ENCODE results near the gene OR6M1. TPM values are rescaled to one million over a fixed set of nuclear protein-coding genes. Genes with fewer than 3 reads are reported as not detected.

The OR6M1 gene
- total RNA-seq, 4 donors from 2014 or later = not detected

DNA sequence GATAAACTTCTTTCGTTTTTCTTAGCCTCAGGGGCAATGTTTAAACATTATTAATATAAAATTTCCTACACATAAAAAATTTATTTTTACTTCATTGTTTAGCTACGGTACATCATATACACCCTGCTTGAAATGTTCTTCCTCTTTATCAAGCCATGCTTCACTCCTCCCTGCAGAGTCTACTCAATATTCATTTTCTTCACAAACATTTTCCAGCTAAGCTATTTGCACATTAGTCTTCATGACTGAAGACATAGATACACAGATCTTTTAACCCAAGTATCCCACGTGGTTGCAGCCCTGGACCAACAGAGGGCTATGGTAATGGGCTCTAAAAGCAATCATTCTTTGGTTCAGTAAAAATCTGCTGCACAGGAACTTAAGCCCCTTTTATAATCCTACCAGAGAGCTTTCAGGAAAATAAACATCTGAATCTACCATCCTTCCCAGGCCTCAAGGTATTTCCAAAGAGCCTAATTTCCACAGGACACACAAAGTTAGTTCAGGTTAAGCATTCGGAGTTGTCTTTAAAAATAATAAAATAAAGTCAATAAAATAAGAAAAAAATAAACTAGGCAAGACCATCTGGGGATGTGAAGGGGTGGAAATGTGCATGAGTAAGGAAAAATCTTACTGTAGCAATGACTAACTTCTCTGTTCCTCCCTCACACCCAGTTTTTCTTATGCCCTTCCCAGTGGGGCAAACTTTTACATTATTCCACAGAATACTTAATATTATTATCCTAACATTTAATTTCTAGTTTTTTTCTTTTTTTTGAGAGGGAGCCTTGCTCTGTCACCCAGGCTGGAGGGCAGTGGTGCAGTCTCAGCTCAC is 30.2 kb downstream of the OR6M1 start:
- Histone ChIP-seq H3K4me3 (no peak overlapping the region), H3K4me1 (no peaks in the 10 kb centered on the region), H3K27ac (no peak overlapping the region), H3K9me3 (no peaks in the 10 kb centered on the region), H3K36me3 (no peaks in the 10 kb centered on the region), H3K27me3 (no peaks in the 10 kb centered on the region)
- TF ChIP-seq EP300 (IDR thresholded peaks at IDR 0.05) = no peak
- TF ChIP-seq, protein P1, sequence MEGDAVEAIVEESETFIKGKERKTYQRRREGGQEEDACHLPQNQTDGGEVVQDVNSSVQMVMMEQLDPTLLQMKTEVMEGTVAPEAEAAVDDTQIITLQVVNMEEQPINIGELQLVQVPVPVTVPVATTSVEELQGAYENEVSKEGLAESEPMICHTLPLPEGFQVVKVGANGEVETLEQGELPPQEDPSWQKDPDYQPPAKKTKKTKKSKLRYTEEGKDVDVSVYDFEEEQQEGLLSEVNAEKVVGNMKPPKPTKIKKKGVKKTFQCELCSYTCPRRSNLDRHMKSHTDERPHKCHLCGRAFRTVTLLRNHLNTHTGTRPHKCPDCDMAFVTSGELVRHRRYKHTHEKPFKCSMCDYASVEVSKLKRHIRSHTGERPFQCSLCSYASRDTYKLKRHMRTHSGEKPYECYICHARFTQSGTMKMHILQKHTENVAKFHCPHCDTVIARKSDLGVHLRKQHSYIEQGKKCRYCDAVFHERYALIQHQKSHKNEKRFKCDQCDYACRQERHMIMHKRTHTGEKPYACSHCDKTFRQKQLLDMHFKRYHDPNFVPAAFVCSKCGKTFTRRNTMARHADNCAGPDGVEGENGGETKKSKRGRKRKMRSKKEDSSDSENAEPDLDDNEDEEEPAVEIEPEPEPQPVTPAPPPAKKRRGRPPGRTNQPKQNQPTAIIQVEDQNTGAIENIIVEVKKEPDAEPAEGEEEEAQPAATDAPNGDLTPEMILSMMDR (IDR thresholded peaks at IDR 0.05) = no peak
- WGBS = 35% methylated on average over 4 of the region's 4 CpGs
- no peak for DNase-seq (ENCODE audit: low spot score in 2 of 2)

DNA sequence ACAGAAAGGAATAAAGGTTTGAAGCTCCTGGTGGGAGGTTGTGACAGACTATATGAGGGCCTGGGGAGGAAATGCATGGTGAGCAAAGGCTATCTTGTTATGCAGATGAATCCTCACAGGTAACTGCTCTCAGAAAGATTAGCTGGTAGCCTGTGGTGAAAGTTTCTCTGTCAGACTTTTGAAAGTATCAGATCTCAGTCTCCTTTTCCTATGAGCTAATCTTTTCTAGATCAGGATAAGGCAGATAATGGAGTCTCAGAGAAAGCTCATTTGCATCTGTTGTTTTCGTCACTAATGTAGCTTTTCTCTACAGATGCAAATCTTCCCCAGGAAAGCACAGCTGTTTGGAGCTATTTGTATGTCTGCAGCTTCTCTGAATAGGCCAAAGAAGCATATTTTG is 30.9 kb downstream of the OR6M1 start:
- WGBS = 62% methylated on average over 1 of the region's 1 CpG
- TF ChIP-seq POLR2A (IDR thresholded peaks at IDR 0.05) (no peak), EP300 (IDR thresholded peaks at IDR 0.05) (no peak), POLR2AphosphoS5 (IDR thresholded peaks at IDR 0.05) (no peak)
- TF ChIP-seq, protein P1 (IDR thresholded peaks at IDR 0.05) = no peak
- DNase-seq (ENCODE audit: low spot score in 2 of 2) = no peak

DNA sequence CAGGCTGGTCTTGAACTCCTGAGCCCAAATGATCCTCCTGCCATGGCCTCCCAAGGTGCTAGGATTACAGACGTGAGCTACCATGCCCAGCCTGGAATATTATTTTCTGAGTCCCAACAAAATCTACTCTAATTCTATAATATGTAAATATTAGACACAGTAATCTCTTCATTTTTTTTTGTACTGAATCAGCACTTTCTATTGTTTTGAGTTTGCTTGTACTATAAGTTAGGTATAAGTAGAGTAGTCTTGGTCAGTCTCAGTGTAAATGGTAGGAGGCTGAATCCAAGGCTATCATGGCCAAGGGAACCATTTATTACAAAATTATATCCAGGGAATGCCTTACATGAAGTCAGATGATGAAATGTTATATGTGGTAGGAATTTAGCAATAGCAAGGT is 32.2 kb downstream of the OR6M1 start:
- H3K4me1 ChIP-seq = no peaks in the 10 kb centered on the region
- no peak for TF ChIP-seq POLR2AphosphoS5 (IDR thresholded peaks at IDR 0.05)
- TF ChIP-seq POLR2A (IDR thresholded peaks at IDR 0.05) = no peak
- no peak for TF ChIP-seq EP300 (IDR thresholded peaks at IDR 0.05)
- TF ChIP-seq, protein P1 (IDR thresholded peaks at IDR 0.05) = no peak
- H3K9me3 ChIP-seq = no peaks in the 10 kb centered on the region
- 86% methylated on average over 1 of the region's 1 CpG for WGBS
- no peak overlapping the region for H3K27ac ChIP-seq
- no peaks in the 10 kb centered on the region for H3K27me3 ChIP-seq
- DNase-seq (ENCODE audit: low spot score in 2 of 2) = no peak
- H3K4me3 ChIP-seq = no peak overlapping the region
- H3K36me3 ChIP-seq = no peaks in the 10 kb centered on the region

More for the DNA sequence above, 30.9 kb downstream of the OR6M1 start:
- Histone ChIP-seq H3K27me3 (no peaks in the 10 kb centered on the region), H3K4me1 (no peaks in the 10 kb centered on the region), H3K36me3 (no peaks in the 10 kb centered on the region), H3K9me3 (no peaks in the 10 kb centered on the region), H3K27ac (no peak overlapping the region), H3K4me3 (no peak overlapping the region)

DNA sequence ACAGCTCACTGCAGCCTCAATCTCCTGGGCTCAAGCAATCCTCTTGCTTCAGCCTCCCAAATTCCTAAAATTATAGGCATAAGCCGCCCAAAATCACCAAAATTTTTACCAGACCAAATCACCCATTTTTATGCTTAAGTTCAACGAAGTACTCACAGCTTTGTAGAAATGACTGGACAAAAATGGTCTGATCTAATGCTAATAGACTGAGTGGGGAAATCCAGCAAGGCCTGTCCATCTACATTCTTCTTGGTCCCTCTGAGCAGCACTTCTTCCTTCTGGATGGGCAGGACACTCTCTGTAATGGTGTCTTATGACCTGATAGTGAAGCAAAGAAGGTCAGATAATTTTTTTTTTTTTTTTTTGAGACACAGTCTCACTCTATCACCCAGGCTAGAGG is 33.1 kb downstream of the OR6M1 start:
- no peaks in the 10 kb centered on the region for H3K36me3 ChIP-seq
- 82% methylated on average over 2 of the region's 2 CpGs for WGBS
- DNase-seq (ENCODE audit: low spot score in 2 of 2) = no peak
- H3K9me3 ChIP-seq = no peaks in the 10 kb centered on the region
- no peaks in the 10 kb centered on the region for H3K4me1 ChIP-seq
- H3K27me3 ChIP-seq = no peaks in the 10 kb centered on the region
- H3K4me3 ChIP-seq = no peak overlapping the region
- H3K27ac ChIP-seq = no peak overlapping the region
- no peak for TF ChIP-seq POLR2A (IDR thresholded peaks at IDR 0.05)
- TF ChIP-seq POLR2AphosphoS5 (IDR thresholded peaks at IDR 0.05) = no peak
- TF ChIP-seq EP300 (IDR thresholded peaks at IDR 0.05) = no peak
- TF ChIP-seq, protein P1 (IDR thresholded peaks at IDR 0.05) = no peak

DNA sequence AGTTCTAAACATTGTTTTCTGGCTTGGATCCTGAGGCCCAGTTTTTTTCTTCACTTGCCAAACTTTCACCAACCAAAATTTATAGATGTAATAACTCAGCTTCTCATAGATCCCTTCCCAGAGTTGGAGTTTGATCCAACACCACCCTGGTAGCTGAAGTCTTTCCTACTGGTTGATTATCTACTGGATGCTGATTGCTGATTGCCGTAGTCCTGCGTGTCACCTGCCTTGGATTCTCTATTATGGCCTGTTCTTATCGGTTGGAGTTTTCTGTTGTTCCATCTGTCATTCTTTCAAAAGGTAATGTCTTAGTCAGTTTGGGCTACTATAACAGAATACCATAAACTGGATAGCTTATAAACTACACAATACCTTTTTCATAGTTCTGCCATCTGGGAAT is 34.5 kb downstream of the OR6M1 start:
- Histone ChIP-seq H3K27me3 (no peaks in the 10 kb centered on the region), H3K4me1 (no peaks in the 10 kb centered on the region), H3K36me3 (no peaks in the 10 kb centered on the region), H3K27ac (no peak overlapping the region), H3K9me3 (no peaks in the 10 kb centered on the region), H3K4me3 (no peak overlapping the region)
- TF ChIP-seq, protein P1 (IDR thresholded peaks at IDR 0.05) = no peak
- TF ChIP-seq EP300 (IDR thresholded peaks at IDR 0.05) (no peak), POLR2AphosphoS5 (IDR thresholded peaks at IDR 0.05) (no peak), POLR2A (IDR thresholded peaks at IDR 0.05) (no peak)
- DNase-seq (ENCODE audit: low spot score in 2 of 2) = no peak
- WGBS = 98% methylated on average over 3 of the region's 3 CpGs
